GM21528 (cell line): Measurements from ENCODE around the gene SHANK1.

ENCODE experiments used
- ATAC-seq: cut with Tn5 transposase; IDR thresholded peaks from one replicate; pipeline ENCODE4 v1.9.1; 2021; ENCODE audit warnings: mild to moderate bottlenecking, moderate library complexity; ENCODE audit not compliant: unreplicated experiment, low FRiP score

SHANK1 gene

DNA sequence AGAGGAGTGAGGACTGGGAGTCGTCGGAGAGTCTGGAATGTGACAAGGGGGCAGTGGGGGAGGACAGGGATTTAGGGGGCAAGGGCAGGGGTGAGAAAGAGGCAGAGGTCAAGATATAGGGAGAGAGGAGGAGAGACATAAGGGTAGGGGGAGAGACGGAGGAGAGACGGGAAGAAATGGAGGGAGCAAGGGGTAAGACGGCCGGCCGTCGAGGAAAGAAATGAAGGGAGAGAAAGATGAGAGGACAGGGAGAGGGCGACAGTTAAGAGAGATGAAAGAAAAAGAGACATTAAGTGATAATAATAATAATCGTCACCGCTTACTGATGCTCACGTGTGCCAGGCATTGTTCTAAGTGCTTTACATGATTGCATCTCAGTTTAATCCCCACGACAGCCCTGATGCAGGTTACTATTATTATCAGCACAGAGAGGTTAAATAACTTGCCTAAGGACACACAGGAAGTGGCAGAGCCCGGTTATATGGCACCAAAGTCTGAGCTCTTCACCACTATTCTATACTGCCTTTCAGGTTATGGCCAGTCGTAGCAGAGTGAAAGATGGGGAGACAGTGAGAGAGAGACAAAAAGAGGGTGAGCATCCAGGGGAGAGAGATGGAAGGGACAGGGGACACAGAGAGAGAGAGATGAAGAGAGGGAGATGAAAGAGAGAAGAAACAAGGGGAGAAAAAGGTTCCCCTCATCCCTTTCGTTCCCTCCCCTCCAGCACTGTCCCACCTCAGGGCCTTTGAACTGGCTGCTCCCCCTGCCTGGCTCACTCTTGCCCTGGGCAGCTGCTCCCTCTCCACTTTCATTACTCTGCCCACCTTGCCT lies 56.7 kb downstream of the SHANK1 start:
- no peak for ATAC-seq

DNA sequence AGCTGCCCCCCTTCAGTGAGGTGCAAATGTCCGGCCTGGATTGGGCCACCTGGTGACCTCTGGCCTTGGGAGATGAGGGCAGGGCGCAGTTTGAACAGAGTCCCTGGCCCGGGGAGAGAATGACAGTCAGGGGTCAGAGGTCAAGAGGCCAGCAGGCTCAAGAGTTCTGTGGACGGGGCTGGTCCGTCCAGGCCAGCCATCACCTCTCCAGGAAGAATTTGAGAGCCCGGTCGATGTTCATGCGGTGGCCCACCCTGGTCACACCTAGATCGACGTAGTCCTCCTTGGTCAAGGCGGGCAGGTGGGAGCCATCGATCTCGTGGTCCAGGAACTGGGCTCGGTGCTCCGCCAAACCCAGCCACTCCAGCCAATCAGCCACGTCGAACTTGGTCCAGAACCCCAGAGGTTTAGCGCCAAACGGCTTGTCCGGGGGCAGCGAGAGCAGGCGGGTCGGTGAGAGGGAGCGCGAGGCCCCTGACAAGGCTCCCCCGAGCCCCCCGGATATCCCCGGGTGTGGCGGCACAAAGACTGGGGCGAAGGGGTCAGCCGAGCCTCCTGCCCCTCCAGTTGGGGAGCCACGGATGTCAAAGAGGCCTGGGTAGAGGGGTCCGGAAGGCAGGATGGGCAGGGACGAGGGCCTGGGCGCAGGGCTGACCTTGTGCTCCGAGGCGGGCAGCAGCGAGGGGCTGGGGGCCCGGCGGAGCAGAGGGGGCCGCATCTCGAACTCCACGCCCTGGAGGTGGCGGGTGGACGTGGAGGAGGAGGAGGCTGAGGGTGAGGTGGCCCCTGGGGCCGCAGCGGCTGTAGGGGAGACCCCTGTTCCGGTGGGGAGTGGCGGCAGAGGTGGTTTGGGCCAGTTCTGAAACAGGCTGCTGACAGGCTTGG lies 57.6 kb downstream of the SHANK1 start:
- no peak for ATAC-seq

DNA sequence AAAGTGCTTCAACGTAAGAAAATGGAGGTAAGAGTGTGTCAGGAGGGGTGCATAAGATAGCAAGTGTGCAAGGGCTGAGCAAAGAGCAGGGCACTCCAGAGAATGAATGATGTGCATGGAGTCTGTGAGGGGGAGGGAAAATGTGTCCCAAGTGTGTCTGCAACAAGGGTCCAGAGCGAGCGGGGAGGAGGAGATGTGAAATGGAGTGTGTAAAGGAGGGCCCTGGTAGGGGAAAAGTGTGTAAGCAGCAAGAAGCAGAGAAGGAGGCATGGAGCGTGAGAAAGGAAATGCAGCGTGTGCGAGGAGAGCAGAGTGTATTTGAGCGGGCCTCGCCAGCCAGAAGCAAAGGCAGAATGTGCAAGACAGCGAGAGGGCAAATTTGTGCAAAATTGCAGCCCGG lies 58.6 kb downstream of the SHANK1 start:
- ATAC-seq = no peak

DNA sequence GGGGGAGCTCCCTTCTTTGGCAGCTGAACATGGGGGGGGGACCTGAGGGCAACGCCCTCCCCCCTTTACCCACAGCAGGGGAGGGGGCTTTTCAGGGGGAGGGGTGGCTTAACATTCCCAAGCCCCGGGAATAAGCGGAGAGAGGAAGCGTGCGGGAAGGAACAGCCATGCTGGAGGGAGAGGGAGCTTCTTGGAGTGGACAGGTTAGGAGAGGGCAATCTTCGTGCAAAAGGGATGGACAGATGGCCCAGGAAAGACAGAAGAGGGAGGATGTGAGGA lies 59.6 kb downstream of the SHANK1 start:
- no peak for ATAC-seq

DNA sequence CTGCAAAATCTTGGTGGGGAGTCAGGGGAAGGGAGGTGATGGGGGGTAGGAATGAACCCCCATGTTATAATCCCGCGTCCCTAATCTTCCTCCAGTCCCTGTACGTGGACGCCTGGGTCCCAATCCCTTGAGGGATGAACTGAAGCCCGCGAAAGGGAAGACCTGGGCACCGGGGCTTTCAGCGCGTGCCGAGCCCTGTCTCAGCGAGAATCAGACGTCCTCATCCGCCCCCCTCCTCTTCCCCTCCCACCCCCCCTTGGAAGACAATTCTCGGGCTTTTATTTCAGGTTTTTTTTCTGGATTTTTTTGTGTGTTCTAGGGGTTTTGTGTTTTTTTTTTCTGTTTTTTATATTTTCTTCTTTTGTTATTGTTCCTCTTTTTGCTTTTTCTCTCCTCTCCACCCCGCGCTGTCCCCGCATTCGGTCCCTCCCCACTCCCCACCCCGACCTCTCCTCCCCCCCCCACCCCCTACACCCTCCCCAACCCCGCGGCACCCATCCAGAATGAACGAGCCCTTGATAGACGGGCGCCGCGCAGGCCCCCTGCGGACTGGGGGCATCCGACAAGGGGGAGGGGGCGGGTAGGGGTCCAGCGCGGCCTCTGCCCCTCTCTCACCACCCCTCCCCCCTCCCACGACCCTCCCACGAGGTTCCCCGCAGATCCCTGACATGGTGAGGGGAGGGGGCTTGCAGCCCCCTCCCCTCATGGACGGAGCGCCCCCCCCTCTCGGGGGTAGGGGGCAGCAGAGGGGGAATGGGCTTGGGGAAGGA lies 60.1 kb downstream of the SHANK1 start:
- no peak for ATAC-seq

DNA sequence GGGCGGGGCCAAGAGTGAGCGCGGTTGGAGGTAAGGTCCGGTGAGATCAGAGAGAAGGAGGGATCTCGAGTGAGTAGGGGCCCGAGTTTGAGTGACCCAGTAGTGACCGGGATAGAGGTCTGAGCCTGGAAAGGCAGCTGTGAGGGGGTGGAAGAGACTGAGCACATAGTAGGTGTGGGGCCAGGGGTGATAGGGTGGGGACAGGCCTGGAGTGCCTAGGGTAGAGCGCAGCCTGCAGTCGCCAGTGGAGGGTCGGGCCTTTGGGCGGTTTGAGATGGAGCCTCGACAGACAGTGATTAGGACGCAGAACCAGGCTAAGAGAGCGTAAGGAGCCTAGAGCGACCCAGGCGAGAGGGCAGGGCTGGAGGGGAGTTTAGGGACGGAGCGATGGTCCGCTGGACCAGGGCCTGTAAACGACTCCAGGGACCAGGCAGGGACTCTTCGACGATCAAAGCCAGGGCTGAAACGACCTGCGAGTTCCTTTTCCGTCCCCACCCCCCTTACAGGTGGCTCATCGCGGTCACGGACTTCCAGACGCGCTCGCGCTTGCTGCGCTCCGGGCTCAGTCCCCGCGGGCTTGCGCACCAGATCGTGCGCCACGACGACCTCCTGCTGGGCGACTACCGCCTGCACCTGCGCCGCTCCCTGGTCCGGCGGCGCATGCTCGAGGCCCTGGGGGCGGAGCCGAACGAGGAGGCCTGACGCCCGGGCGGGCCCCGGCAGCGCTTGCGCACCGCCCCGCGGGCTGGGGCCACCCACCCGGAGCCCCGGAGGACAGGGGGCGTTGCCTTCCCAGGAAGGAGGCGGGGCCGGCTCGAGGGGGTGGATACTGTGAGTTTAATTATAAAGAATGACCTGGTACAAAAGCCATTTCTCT lies 60.9 kb downstream of the SHANK1 start:
- ATAC-seq = no peak

DNA sequence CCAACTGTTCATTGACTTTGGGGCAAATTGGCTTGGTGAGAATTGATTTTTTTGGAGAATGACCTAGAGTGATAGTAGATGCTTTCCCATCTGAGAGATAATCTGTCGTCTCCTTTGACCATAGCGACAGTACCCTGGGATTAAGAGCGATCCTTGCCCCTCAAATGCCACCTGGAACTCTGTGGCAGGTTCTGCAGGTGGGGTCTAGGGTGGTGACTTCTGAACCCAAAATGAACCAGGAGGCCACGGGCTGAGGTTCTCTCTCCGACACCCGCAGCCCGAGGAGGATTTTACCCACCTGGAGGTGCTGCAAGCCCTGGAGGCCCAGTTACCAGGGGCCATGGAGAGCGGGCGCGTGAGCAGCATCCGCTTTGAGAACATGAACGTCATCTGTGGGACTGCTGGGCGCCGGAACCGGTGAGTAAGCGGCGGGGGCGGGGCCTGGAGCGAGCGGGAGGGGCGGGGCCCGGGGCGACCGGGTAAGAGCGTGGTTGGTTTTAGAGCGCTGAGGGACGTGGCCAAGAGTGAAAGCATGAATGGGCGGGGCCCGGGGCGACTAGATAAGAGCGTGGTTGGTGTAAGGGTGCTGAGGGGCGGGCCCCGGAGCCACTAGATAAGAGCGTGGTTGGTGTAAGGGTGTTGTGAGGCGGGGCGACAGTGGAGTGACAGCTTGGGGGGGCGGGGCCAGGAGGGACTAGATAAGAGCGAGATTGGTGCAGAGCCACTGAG lies 61.7 kb downstream of the SHANK1 start:
- no peak for ATAC-seq

DNA sequence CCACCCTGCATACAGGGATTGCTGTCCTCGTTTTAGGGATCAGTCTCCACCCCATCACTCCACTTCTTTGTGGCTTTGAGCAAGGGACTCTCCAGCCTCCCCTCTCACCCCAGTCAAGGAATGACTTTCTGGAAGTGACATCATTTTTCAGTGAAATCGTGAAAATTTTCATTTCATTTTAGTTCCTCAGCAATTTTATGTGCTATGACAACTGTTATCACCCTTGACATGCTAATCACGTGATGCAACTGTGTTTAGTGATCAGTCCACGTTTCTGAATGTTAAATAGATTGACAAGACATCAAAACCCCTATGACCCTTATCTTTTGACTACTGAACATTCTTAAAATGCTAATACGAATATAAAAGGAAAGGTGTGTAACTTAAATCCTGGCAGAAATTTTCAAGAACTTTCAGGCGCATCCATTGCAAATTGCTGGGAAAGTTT lies 62.4 kb downstream of the SHANK1 start:
- ATAC-seq = no peak

DNA sequence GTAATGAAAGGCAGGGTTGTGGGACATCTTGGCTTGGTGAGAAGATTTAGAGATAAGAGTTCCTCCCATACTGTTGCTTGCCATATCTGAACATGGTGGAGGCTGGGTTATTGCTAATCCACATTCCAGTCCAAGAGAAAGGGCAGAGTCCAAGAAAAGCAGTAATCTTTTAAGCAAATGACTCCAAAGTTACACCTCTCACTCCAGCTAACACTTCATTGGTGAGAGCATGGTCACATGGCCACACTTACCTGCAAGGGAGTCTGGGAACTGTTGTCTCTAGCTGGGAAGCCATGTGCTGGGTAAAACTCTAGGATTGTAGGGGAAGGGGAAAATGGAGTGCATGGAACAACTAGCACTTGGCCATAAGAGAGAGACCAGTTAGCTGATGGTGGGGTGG lies 64.7 kb downstream of the SHANK1 start:
- ATAC-seq = no peak

DNA sequence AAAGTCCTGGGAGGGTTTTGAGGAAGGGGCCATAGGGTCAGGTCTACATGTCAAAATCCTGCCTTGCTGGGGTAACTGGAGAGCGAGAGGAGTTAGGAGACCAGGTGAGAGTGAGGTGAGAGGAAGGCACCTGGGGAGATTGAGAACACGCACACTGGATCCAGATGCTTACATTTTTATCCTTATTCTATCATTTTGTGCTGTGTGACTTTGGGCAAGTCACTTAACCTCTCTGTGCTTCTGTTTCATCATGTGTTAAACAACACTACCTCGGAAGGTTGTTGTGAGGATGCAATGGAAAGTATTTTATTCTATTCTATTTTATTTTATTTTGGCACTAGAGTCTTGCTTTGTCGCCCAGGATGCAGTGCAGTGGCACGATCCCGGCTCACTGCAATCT lies 66.9 kb downstream of the SHANK1 start:
- no peak for ATAC-seq

DNA sequence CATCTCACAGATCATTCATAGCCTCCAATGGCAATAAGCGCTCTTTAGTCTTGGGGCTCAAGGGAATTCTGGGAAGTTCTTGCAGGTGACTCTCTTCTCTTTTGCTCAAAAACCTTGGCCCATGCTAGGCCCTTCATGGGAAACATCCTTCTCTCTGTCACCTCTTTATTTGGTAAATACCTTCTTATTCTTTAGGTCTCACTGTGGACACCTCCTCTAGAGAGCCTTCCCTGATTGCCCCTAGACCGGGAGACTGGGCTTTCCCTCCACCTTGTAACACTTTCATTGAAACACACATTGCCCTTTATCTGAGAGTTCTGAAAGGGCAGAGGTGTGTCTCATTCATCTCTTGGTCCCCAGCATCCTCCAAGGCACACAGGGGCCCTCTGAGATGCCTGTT lies 68.4 kb downstream of the SHANK1 start:
- ATAC-seq = no peak

DNA sequence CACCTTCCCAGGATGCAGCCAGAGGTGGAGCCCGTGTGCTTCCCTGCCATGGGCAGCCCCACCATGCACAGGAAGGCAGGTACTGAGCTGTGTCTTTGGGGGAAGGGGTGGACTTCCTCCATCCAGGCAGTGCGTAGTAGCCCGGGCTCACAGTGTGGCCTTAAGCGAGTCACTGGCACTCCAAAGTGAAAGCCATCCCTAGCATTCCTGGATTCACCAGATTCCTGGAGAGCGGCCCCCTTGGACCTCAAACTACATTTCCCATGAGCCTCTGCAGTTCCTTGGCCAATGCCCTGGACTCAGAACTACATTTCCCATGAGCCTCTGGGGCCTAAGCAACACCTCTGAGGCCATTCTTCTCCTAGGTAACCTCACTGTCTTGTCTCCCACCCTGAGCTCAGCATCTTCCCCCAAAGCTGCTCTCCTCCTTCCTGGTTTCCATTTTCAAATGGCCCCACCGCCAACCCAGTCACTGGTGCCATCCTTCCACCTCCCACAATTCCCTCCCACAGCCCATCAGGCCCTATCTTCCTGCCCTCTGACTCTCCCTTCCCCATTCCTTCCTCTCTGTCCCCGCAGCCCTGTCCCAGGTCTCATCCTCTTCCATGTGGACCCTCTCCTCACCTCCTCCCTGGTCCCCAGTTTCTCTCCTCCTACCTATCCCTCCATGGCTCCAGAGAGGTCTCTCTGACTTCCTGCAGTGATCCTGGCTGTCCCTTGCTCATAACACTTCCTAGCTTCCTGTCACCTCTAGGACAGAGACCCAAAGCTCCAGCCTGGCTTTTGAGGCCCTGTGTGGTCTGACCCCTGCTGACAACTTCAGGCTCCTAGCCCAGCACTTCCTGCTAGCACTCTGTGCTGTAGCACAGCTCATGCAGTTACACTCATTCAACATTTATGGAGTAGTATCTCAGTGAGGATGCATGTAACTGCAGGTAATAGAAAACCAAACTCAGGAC lies 69.9 kb downstream of the SHANK1 start, which contains the start of gene C19orf81:
TSS of gene C19orf81 (plus strand) at position 13 of the 959 bp plus-strand sequence. CDS start at position 13, 0 bp downstream.
- no peak for ATAC-seq

DNA sequence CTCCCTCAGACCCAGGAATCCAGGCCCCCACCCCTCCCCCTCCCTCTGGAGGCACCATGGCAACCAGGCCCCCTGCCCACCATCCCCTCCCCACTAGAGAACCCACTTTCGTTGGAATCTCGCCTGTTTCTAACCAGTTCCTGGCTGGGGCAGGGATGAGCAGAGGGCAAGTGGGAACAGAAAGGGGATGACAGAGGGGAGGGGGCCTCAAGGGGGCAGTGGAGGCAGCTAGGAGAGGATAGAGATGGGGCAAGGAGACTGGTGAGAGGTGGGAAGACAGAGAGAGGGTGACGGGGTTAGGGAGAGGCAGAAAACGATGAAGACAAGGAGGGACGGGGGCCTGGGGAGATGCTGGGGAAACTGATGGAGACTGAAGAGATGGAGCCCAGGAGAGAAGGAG lies 70.9 kb downstream of the SHANK1 start:
- ATAC-seq = no peak

DNA sequence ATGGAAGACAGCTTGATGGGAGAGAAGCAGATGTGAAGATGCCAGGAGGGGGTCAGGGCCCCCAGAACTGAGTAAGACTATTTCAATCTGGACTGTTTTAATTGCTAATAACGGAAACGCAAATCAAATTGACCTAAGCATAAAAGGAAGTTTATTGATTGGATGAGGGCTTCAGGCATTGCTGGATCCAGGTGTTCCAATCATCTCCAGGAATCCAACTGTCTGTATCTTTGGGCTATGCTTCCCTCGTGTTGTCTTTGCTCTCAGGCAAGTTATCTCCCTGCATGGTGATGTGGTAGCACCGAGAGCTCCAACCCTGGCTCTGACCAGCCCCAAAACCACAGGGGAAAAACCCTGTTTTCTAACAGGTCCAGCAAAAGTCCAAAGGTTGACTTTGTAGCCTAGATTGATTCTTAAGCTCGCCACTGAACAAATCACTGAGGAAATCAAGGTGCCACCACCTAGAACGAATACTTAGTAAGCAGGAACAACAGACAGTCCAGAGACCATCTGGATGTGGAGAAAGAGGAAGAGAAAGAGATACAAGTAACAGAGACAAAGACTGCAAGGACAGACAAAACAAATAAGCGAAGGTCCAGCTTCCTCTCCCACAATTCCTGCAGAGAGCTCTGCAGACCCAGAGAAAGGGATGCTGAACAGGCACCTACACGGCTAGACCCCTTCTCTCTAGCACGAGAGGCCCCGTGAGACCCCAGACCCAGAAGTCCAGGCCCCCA lies 71.6 kb downstream of the SHANK1 start:
- no peak for ATAC-seq

DNA sequence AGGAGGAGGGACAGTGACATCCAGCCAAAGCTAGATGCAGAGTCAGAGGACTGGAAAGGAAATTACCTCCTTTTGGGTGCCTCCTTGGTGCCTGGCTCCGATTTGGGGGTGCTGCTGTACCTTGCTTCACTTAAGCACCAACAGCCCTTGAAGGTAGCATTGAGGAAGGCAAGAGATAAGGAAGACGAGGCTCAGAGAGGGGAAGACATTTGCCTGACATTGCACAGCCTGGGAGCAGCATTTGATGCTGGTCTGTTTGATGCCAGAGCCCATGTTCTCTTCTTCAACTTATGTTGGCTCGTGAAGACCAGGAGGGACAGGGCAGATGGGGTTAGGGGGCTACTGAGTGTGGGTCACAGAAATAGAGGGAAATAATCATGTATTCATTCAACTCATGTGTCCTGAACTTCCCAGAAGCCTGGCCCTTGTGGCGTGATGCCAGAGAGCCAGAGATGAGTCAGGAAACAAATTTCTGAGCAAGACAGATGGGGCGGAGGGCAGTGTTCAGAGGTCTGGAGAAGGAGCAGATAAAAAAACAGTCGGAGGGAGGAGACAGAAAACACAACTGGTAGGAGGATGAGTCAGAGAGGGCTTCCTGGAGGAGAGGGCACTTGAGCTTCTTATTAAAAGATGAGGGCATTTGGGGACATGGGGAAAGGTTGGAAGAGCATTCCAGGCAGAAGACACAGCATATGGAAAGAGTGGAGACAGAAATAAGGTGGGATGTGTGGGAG lies 73.4 kb downstream of the SHANK1 start:
- no peak for ATAC-seq

DNA sequence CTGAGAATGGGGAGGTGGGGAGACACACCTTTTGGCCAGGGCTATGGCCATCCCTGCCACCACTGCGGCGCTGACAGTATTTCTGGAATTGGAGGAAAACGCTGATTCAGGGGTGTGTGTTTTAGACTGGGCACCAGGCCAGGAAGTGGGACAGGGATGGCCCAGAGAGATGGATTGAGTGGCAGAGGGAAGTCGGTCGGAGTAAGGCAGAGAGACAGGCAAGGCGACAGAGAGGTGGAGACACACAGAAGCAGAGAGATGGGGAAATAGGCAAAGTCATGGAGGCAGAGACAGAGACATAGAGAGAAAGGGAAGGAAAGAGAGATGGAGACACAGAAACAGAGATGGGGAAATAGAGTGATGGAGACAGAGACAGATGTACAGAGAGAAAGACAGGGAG lies 74.5 kb downstream of the SHANK1 start:
- ATAC-seq = no peak
